PC-3 (cell line): ENCODE data around the gene NR5A1.

Experiments used
- CTCF ChIP-seq: fragments of 300-600 bp; sonication (generic); conservative IDR thresholded peaks from 2 replicates; pipeline ENCODE4 v1.5.1; 2017; ENCODE audit warnings: antibody characterized with exemption, low read depth, mild to moderate bottlenecking, low read length
- EZH2 ChIP-seq: fragments of 300-600 bp; sonication (generic); IDR thresholded peaks from one replicate; pipeline ENCODE4 v1.6.1; 2017; ENCODE audit warnings: antibody characterized with exemption, mild to moderate bottlenecking, low read length; ENCODE audit not compliant: unreplicated experiment

DNA sequence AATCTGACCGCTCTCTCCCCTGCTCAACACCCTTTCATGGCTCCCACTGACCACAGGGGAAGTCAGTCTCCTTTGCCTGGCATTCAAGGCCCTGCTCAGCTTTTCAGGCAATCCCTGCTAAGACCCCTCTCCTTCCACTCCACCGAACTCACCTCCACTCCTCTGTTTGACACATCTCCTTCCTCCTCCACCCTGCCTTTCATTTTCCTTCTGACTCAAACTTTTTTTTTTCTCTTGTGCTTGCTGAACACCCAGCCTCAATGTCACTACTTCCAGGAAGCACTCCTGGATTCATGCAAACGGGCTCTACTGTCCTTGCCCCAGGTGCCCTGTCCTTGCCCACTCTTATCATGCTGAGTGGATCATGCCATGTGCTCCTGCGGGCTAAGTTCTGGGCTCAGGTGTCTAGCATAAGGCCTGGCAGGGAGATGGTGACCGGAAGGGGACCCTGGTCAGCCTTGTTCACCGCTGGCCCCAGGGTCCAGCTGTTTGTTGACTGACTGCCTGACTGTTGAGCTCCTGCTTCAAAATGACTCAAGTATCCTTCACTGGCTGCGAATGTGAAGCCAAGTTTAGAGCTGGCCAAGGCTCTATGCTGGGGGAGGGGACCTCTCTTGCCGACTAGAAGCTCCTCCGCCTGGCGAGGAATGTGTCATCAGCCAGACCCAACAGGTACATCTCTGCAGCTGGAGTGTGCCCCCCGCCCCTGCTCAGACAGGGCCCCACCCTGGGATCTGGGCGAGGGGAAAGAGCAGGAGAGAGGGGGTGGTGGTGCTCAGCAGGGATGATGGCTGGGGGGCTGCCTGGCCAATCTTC, 6.2 kb downstream of the NR5A1 start:
- TF ChIP-seq CTCF (no peak), EZH2 (no peak)
